ENCODE measurements around the gene FCAMR.

DNA sequence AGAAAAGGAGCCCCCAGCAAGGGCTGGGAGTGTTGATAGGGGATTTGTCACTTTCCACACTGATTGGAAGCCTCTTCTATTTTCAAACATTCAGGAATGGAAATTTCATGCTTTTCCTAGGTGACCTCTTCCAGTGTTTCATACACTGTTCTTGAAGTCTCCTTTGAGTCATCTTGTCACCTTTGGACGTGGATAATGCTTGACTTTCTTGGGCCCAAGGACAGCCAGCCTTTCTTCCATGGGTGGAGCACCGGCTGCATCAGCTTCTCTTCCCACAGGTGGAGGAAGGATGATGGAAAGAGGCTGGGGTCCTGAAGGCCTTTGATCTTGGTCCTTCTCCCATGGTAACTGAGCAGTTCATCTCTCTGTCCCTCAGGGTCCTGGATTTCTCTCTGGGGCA lies 12.1 kb downstream of the FCAMR start:
- TF ChIP-seq, protein P1, sequence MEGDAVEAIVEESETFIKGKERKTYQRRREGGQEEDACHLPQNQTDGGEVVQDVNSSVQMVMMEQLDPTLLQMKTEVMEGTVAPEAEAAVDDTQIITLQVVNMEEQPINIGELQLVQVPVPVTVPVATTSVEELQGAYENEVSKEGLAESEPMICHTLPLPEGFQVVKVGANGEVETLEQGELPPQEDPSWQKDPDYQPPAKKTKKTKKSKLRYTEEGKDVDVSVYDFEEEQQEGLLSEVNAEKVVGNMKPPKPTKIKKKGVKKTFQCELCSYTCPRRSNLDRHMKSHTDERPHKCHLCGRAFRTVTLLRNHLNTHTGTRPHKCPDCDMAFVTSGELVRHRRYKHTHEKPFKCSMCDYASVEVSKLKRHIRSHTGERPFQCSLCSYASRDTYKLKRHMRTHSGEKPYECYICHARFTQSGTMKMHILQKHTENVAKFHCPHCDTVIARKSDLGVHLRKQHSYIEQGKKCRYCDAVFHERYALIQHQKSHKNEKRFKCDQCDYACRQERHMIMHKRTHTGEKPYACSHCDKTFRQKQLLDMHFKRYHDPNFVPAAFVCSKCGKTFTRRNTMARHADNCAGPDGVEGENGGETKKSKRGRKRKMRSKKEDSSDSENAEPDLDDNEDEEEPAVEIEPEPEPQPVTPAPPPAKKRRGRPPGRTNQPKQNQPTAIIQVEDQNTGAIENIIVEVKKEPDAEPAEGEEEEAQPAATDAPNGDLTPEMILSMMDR (IDR thresholded peaks at IDR 0.05): no peak
- TF ChIP-seq POLR2A (IDR thresholded peaks at IDR 0.05): no peak
